NCI-H345 treated with DMSO at 0.1 percent for 48 hours (cell line): ENCODE results near the gene CYGB.
A peak's percentile ranks its signal among the peaks of the same experiment; 100 is the strongest.
"Not testable (repeated sequence)": the region's sequence is repeated elsewhere in the genome, so short reads cannot be mapped to it uniquely, and the experiment has no call there.

Source experiments
- DNase-seq: peaks from one replicate; lab custom pipeline; 2025; ENCODE audit not compliant: unreplicated experiment; lab: John Stamatoyannopoulos, UW

The CYGB gene

GRCh38 chr17:76567634-76568432, 30.3 kb upstream of the CYGB start:
- no peak for DNase-seq

- DNase-seq, result no peak
These were observed 29.5 kb upstream of the CYGB start for GRCh38 chr17:76566988-76567431.

DNA sequence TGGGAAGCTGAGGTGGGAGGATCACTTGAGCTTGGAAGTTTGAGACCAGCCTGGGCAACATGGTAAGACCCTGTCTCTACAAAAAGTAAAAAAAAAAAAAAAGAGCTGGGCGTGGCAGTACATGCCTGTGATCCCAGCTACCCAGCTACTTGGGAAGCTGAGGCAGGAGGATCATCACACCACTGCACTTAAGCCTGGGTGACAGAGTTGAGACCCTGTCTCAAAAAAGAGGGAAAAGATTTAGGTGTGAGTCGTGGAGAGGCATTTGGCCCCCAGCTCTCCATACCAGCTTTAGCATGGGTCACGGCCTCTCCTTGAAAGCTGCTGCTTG, 29.1 kb upstream of the CYGB start:
- no peak for DNase-seq

- DNase-seq, result no peak
These were observed 28.5 kb upstream of the CYGB start for GRCh38 chr17:76565728-76566612.

DNA sequence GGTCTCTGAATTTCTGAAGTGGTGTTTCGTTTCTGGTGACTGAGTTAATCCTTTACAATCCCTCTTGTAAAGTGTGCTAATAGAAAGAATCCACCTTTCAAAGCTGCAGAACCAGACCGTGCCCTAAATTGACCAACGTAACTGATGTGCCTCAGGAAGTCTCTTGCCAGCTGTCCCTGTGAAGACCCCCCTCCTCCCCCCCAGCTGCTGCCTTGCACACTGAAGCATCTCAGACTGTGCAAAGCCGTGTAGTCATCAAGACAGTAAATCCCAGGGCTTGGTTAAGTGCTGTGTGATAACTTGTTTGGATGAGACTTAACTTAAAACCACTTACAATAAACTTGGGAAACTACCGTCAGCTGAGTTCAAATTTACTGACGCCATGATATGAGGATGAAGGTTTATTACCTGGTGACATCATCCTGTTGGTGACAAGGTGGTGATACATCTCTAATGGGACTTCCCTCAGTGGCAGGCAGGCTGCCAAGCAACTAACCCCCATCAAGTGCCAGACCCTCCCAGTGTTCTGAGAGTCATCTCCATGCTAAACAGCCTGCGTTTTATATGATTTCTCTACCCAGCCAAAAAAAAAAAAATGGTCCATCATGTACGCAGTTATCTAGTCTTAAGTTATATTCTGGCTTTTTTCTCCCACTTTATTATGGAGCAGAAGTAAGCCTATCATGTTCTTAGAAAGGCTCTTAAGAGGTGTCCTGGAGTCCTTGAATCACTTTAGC, 27.6 kb upstream of the CYGB start:
- not testable (repeated sequence) for DNase-seq

DNA sequence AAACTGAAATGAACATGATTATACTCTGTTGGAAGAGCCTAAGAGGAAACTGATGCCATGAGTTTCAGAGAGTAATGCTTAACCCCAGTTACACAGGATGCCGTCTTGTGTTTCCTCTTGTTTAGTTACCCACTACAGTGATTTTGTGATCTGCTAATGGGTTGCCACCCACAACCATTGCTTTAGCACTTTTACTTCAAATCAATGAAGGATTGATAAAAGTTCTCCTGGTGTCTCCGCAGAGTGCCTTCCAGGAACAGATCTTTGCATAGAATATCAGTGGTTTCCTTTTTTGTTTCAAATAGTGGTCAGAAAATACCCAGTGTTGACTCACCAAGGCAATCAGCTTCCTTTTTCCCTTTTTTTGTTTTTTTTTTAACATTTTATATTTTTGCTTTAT, 25.9 kb upstream of the CYGB start:
- not testable (repeated sequence) for DNase-seq

DNA sequence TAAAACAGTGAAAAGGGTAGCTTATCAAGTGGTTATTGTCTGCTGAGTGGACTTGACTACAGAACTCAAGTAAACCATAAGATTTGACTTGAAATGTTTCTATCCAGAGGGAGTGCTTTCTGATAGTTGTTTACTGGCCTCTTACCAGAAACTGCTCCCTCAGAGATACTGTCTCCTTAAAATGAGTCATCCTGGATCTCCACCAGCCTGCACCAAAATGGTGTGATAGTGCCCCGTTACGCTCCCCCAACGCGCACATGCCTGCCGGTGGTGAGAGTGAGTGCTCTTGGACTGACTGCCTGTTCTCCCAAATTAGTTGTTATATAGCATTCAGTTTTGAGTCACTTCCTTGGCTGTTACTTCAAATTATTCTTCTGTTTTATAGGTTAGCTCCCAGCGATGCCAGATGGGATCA, 25.2 kb upstream of the CYGB start:
- DNase-seq, result no peak

DNA sequence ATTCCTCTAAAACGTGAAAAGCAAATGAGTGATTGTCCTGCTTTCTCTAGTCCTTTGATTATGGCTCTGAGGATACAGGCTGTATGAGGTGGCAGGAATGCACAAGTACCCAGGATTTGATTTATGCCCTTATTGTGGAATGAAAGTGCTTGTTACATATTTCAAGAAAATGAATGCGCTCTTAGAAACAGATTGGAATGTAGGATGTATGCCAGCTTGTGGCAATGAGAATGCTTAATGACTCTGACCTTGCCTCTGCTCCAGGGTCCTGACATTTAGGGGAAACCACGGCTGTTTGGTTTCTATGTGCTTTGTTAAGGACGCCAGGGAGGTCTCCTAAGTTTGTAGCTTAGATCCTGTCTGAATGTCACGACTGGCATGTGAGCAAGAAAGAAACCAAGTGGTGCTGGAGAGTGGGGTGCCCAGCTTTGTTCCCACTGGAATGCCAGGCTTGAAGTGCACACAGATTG, 24.3 kb upstream of the CYGB start:
- no peak for DNase-seq

DNA sequence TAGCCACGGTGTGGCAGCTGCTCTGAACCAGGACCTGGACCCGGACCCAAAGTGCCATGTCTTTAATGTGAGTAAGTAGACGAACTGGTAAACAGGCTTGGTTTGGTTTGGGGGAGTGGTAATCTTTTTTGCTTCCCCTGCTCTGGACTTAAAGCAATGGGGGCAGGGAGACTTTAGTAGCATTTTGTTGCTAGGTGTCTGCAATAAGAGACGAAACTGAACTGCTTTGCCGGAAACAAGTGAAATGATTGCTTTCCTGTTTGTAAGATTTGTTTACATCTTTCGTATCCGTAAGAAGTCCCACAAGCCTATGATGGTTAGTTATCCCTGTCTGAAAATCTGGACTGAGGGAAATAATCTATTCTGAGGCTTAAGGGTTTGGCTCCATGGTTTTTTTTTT, 23.8 kb upstream of the CYGB start:
- DNase-seq, result no peak

GRCh38 chr17:76560877-76561221, 23.3 kb upstream of the CYGB start:
- no peak for DNase-seq

DNA sequence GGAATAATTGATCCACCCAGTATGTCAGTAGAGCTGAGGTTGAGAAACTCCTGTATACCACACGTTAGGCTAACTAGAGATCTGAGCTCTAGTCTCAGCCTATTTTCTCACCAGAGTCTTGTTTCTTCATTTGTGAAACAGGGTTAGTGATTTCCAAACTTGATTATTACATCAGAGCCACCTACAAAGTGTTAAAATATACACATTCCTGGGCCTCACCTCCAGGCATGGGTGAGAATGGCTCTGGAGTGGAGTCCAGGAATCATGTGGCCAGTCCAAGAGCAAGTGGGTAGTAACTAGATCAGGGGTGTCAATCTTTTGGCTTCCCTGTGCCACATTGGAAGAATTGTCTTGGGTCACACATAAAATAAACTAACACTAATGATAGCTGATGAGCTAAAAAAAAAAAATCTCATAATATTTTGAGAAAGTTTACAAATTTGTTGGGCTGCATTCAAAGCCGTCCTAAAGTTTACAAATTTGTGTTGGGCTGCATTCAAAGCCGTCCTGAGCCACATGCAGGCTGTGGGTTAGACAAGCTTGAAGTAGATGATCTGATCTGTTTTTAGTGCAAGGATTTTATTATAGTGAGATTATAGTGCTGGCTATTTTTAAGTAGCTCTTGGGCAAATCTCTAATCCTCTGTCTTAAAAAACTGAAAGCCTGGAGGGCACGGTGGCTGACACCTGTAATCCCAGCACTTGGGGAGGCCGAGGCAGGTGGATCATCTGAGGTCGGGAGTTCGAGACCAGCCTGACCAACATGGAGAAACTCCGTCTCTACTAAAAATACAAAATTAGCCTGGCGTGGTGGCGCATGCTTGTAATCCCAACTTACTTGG, 22.7 kb upstream of the CYGB start:
- no peak for DNase-seq

GRCh38 chr17:76559460-76559859, 22.0 kb upstream of the CYGB start:
- not testable (repeated sequence) for DNase-seq

- DNase-seq, result peak; percentile 36
These were observed 20.9 kb upstream of the CYGB start for GRCh38 chr17:76558198-76559095.

DNA sequence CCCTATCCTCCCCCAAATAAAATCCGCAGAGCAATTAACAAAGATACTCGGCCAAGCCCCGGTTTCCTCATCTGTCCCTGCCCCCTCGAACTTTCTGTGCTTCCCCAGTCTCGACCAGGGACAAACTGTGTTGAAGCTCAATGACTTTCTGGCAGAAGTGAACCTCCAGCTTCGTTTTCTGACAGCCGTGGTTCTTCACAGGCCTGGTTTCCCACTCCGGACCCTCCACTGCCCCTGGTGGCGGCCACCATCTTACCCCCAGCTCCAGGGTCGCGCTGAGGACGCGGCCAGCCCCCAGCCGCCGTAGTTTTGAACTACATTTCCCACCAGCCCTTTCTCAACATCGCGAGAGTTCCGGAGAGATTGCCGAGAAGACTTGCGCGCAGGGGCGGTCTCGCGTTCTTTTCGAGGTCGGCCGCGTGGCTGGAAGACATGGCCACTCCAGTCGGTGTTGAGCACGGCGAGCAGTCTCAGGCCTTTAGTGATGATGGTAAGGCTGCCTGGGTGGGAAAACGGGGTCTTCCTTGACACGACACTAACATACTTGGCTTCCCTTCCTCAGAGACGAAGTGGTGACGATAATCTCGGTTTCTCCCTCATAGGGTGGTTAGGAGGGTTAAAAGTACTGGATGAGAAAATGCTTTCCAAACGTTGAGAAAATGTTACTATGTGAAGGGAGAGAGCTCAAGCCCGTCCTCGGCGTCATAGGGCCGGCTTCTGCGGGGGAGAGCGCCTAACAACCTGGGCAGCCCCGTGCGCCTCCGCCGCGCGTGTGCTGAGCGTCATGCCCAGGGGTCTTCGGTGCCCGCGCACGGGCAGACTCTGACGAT, 20.1 kb upstream of the CYGB start:
- DNase-seq, result peak; percentile 97

GRCh38 chr17:76556765-76557367, 19.4 kb upstream of the CYGB start:
- DNase-seq, result no peak

DNA sequence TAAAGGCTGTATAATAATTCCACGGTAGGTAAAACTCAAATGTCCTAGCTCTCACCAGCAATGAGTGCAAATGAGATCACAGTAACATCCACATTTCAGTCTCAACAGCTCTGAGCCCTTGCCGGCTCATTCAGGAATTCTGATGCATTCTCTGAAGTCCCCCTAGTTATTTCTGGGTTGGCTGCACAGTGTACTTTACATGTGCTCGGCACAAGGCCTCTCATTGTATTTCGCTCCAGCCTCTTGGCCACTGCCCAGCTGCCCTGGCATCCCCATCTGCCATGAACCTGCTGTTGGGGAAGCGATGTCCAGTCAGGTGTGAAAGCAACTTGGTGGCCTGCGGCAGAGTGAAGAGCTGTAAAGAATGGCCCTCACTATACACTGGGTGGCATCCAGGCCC, 16.6 kb upstream of the CYGB start:
- no peak for DNase-seq

- no peak for DNase-seq
These were observed 15.8 kb upstream of the CYGB start for GRCh38 chr17:76553178-76553908.

- no peak for DNase-seq
These were observed 14.2 kb upstream of the CYGB start for GRCh38 chr17:76551685-76552084.
